Measurements from ENCODE around the gene MAP3K7CL. TPM values are rescaled to one million over a fixed set of nuclear protein-coding genes. Genes with fewer than 3 reads are reported as not detected.

MAP3K7CL gene
- total and polyA plus RNA-seq, 2 of the 8 experiments (the other 6 are each of a cell fraction or from before 2014, with no cell fraction given) = not detected

- peaks cover 0 to 3% (median 0%) of the 10 kb centered on the region in 4 experiments; a peak in 1 of 7 replicates for H3K4me1 ChIP-seq (replicated peaks in 1 of 4; ENCODE audit: control insufficient read depth in 3 of 4, insufficient read depth in 4 of 4, low read length in 3 of 4)
- no peak overlapping the region for H4K91ac ChIP-seq (replicated peaks; ENCODE audit: insufficient read length, low read length)
- no peak overlapping the region for H2BK12ac ChIP-seq (ENCODE audit: low read depth, low read length)
- H3K4ac ChIP-seq (replicated peaks; ENCODE audit: insufficient read length, low read depth, low read length) = no peak overlapping the region
- DNase-seq (ENCODE audit: low read depth in 1 of 2, low spot score in 2 of 2) (no peak), FAIRE-seq (no peak)
- no peaks in the 10 kb centered on the region for H3K27me3 ChIP-seq (replicated peaks in 1 of 4; ENCODE audit: control insufficient read depth in 3 of 4, extremely low read depth in 1 of 4, insufficient read depth in 3 of 4, low read length in 3 of 4)
- H3K14ac ChIP-seq (ENCODE audit: insufficient read length) = no peak overlapping the region
- H3K18ac ChIP-seq (ENCODE audit: extremely low read depth, low read length) = no peak overlapping the region
- no peak overlapping the region for H3K56ac ChIP-seq (replicated peaks; ENCODE audit: insufficient read length, low read depth, low read length)
- no peak overlapping the region for H4K5ac ChIP-seq (ENCODE audit: insufficient read length, low read depth, low read length)
- no peaks in the 10 kb centered on the region for H3K79me1 ChIP-seq (ENCODE audit: low read depth, low read length)
- H3K36me3 ChIP-seq (ENCODE audit: control insufficient read depth in 2 of 4, insufficient read depth in 4 of 4, low read length in 3 of 4) = no peaks in the 10 kb centered on the region
- no peak overlapping the region for H2BK20ac ChIP-seq (ENCODE audit: low read length)
- H3K4me2 ChIP-seq (ENCODE audit: insufficient read depth in 1 of 2, low read depth in 2 of 2, low read length in 2 of 2) = no peak overlapping the region
- no peaks in the 10 kb centered on the region for H4K20me1 ChIP-seq (replicated peaks in 1 of 2; ENCODE audit: control insufficient read depth in 1 of 2, insufficient read depth in 2 of 2, low read length in 2 of 2)
- H3K27ac ChIP-seq (ENCODE audit: low read depth, low read length) = no peak overlapping the region
- H2AK5ac ChIP-seq (ENCODE audit: low read depth, low read length) = no peak overlapping the region
- H2AFZ ChIP-seq (ENCODE audit: low read length) = no peak overlapping the region
- H4K8ac ChIP-seq (ENCODE audit: extremely low read depth, insufficient read depth, low read length) = no peak overlapping the region
- no peak overlapping the region for H3K23ac ChIP-seq (ENCODE audit: insufficient read length)
- H3K23me2 ChIP-seq (ENCODE audit: low read depth, low read length) = no peaks in the 10 kb centered on the region
- H3K79me2 ChIP-seq (ENCODE audit: control insufficient read depth in 1 of 2, insufficient read depth in 2 of 2, low read length in 2 of 2) = no peaks in the 10 kb centered on the region
- H2BK15ac ChIP-seq (ENCODE audit: low read length) = no peak overlapping the region
- POLR2A ChIA-PET (ENCODE audit: partially characterized antibody) = no interaction called here
- no peak overlapping the region for H2BK5ac ChIP-seq (ENCODE audit: low read depth, low read length)
- H3K9ac ChIP-seq (replicated peaks in 1 of 4; ENCODE audit: extremely low read depth in 1 of 4, low read depth in 3 of 4, low read length in 3 of 4) = no peak overlapping the region
- no peak overlapping the region for H2BK120ac ChIP-seq (replicated peaks; ENCODE audit: low read depth, low read length)
- H3K4me3 ChIP-seq (ENCODE audit: extremely low read depth in 1 of 4, insufficient read depth in 2 of 4, low read depth in 3 of 4, low read length in 4 of 4) = no peak overlapping the region
- TF ChIP-seq E2F6 (IDR thresholded peaks at IDR 0.05) (no peak), RFX5 (IDR thresholded peaks at IDR 0.05; ENCODE audit: borderline replicate concordance, low read depth, low read length) (no peak), BCL11A (IDR thresholded peaks at IDR 0.05; ENCODE audit: low read depth in 2 of 2, low read length in 2 of 2) (no peak), HDAC6 (IDR thresholded peaks at IDR 0.05; ENCODE audit: low read depth, low read length) (no peak)
- H3K9me3 ChIP-seq (ENCODE audit: insufficient read depth in 2 of 2, low read depth in 1 of 2, low read length in 1 of 2) = peaks cover 0 to 9% of the 10 kb centered on the region in 2 experiments; a peak in 2 of 4 replicates
- CTCF ChIA-PET (ENCODE audit: partially characterized antibody) = no interaction called here
These were observed 70.7 kb downstream of the MAP3K7CL start for GRCh38 chr21:29201186-29201585.
